SU-DHL-6 (cell line): ENCODE results near the gene HIF3A.

Experiments
- H2AFZ ChIP-seq: fragments of 200-600 bp; sonication (generic); 2 replicates; pipeline ENCODE4 v1.6.1; 2014; ENCODE audit warnings: low read depth, mild to moderate bottlenecking, moderate library complexity, mixed read lengths, antibody characterized with exemption, low read length; ENCODE audit not compliant: severe bottlenecking
- H3F3A ChIP-seq: fragments of 200-600 bp; shearing (Covaris generic); 2 replicates; pipeline ENCODE4 v1.6.0; 2016; ENCODE audit warnings: antibody characterized with exemption, mild to moderate bottlenecking; ENCODE audit not compliant: insufficient read depth
- H3K27ac ChIP-seq: fragments of 200-600 bp; sonication (generic); 2 replicates; pipeline ENCODE4 v1.5.1; 2016; ENCODE audit warnings: low read depth, mild to moderate bottlenecking, low read length, moderate library complexity, mixed read lengths
- H3K27me3 ChIP-seq: fragments of 200-600 bp; sonication (generic), shearing (Covaris generic); 2 replicates; pipeline ENCODE4 v1.6.0; 2014; ENCODE audit warnings: mild to moderate bottlenecking, low read length
- H3K36me3 ChIP-seq: fragments of 200-600 bp; sonication (generic); 2 replicates; pipeline ENCODE4 v1.6.1; 2014; ENCODE audit warnings: mild to moderate bottlenecking, low read length, mixed read lengths
- H3K4me2 ChIP-seq: fragments of 300-600, 200-600 bp; shearing (Covaris generic), sonication (generic); 2 replicates; pipeline ENCODE4 v1.6.0; 2014; ENCODE audit warnings: low read length, low read depth, mild to moderate bottlenecking; ENCODE audit not compliant: poor library complexity, severe bottlenecking
- H3K4me3 ChIP-seq: fragments of 200-600 bp; sonication (generic); 2 replicates; pipeline ENCODE4 v1.5.1; 2014; ENCODE audit warnings: antibody characterized with exemption, low read length, mild to moderate bottlenecking, mixed read lengths; ENCODE audit not compliant: insufficient read depth, poor library complexity, severe bottlenecking
- H3K79me2 ChIP-seq: fragments of 200-600 bp; sonication (generic); 2 replicates; pipeline ENCODE4 v1.6.1; 2014; ENCODE audit warnings: mild to moderate bottlenecking, low read length, moderate library complexity; ENCODE audit not compliant: insufficient read depth
- H3K9ac ChIP-seq: fragments of 200-600 bp; sonication (generic); 2 replicates; pipeline ENCODE4 v1.7.0; 2014; ENCODE audit warnings: mild to moderate bottlenecking, low read length
- H3K9me2 ChIP-seq: fragments of 200-600 bp; sonication (generic); replicated peaks from 2 replicates; pipeline ENCODE4 v1.6.1; 2014; ENCODE audit warnings: low read length; ENCODE audit not compliant: insufficient read depth
- H3K9me3 ChIP-seq: fragments of 200-600 bp; sonication (generic); 2 replicates; pipeline ENCODE4 v1.6.1; 2014; ENCODE audit warnings: low read length, mixed read lengths; ENCODE audit not compliant: insufficient read depth
- H4K20me1 ChIP-seq: fragments of 200-600 bp; sonication (generic); 2 replicates; pipeline ENCODE4 v1.6.1; 2014; ENCODE audit warnings: low read depth, mild to moderate bottlenecking, antibody characterized with exemption, low read length, moderate library complexity, mixed read lengths
- EZH2phosphoT487 ChIP-seq: fragments of 200-600 bp; sonication (generic), shearing (Covaris generic); conservative IDR thresholded peaks from 2 replicates; pipeline ENCODE4 v1.6.1; 2018; ENCODE audit warnings: mild to moderate bottlenecking, antibody characterized with exemption, low read length, moderate library complexity, mixed read lengths
- TF ChIP-seq, protein P1 (sequence below): fragments of 200-600 bp; sonication (generic); IDR thresholded peaks from one replicate; pipeline ENCODE4 v1.5.1; 2017; ENCODE audit warnings: antibody characterized with exemption, mild to moderate bottlenecking, low read length, moderate library complexity; ENCODE audit not compliant: insufficient read depth, poor library complexity, severe bottlenecking

HIF3A gene

DNA sequence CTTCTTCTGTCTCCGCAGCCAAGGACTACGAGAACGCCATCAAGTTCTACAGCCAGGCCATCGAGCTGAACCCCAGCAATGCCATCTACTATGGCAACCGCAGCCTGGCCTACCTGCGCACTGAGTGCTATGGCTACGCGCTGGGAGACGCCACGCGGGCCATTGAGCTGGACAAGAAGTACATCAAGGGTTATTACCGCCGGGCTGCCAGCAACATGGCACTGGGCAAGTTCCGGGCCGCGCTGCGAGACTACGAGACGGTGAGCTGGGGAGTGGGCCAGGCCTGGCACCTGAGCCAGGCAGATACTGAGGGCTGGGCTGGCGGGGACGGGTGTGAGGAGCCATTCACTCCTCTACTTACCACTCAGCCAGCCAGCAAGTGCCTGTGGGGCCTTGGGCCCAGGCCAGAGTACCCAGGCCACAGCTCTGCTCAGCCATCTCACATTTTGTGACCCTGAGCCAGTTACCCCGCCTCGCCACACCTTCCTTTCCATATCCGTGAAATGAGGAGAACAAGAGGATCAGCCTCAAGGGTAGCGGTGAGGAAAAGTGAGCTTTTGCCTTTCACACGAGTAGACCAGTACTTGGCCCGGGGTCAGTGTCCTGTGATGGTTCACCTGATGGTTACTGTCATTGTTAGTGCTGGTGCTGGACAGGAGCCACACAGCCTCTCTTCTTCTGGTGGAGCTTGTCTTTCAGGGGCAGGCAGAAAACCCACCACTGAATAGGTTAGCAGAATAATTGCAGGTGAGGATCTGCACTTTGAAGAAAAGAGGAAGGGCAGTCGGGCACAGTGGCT lies 57.1 kb downstream of the HIF3A start:
- Histone ChIP-seq H4K20me1 (peaks cover 4% of the 10 kb centered on the region; the same call in 1 of the 2 replicates), H3K79me2 (peaks cover 71% of the 10 kb centered on the region), H3K27ac (no peak overlapping the region), H3K9me2 (no peaks in the 10 kb centered on the region), H3K9ac (no peak overlapping the region), H3K36me3 (0 out of 2 replicates have a peak, but pooled peaks cover 4% of the 10 kb centered on the region), H3K4me2 (no peak overlapping the region), H3K4me3 (no peak overlapping the region), H3K27me3 (no peaks in the 10 kb centered on the region), H2AFZ (no peak overlapping the region), H3K9me3 (no peaks in the 10 kb centered on the region), H3F3A (no peaks in the 10 kb centered on the region)
- TF ChIP-seq EZH2phosphoT487, result no peak
- TF ChIP-seq, protein P1, sequence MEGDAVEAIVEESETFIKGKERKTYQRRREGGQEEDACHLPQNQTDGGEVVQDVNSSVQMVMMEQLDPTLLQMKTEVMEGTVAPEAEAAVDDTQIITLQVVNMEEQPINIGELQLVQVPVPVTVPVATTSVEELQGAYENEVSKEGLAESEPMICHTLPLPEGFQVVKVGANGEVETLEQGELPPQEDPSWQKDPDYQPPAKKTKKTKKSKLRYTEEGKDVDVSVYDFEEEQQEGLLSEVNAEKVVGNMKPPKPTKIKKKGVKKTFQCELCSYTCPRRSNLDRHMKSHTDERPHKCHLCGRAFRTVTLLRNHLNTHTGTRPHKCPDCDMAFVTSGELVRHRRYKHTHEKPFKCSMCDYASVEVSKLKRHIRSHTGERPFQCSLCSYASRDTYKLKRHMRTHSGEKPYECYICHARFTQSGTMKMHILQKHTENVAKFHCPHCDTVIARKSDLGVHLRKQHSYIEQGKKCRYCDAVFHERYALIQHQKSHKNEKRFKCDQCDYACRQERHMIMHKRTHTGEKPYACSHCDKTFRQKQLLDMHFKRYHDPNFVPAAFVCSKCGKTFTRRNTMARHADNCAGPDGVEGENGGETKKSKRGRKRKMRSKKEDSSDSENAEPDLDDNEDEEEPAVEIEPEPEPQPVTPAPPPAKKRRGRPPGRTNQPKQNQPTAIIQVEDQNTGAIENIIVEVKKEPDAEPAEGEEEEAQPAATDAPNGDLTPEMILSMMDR, result no peak

DNA sequence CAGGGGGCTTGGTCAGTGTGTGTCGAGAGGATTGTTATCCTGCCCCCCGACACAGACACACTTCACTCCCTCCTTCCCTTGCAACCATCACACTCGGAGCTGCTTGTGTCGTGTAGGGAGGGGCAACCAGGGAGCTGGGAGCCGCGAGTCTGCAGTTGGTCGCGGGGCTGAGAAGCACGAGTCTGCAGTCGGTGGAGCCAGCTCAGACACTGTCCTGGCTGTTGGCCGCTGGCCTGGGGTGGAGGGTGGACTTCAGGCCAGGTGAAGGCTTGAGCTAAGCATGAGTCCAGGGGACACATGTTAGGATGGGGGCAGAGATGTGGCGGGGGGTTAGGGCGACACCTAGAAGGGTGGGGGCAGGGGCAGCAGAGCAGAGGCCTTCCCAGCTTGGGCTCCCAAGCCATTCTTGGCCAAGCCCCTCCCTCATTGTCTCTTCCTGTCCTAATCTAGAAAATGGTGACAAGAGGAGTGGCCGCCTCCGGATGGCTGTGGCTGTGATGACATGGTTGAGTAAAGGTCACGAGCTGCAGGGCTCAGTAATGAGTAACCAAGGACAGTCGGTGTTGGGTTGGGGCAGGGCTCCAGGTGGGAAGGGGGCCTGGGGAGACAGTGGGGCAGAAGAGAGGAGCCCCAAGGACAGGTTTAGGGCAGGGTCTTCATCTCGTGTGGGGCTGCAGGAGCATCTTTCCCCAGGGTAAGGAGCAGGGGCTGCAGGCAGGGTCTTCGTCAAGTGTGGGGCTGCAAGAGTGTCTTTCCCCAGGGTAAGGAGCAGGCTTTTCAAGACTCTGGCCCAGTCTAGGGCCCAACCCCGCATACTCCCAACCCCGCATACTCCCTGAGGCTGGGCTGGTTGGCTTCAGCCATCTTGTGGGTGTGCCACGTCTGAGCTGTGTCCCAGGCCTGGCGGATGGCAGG lies 58.6 kb downstream of the HIF3A start:
- Histone ChIP-seq H3K4me2 (no peak overlapping the region), H3K9me3 (no peaks in the 10 kb centered on the region), H4K20me1 (peaks cover 4% of the 10 kb centered on the region; the same call in 1 of the 2 replicates), H3K27ac (no peak overlapping the region), H3K9me2 (no peaks in the 10 kb centered on the region), H3K79me2 (peaks cover 70% of the 10 kb centered on the region), H3K9ac (no peak overlapping the region), H2AFZ (no peak overlapping the region), H3K27me3 (no peaks in the 10 kb centered on the region), H3K36me3 (0 out of 2 replicates have a peak, but pooled peaks cover 4% of the 10 kb centered on the region), H3K4me3 (no peak overlapping the region), H3F3A (no peaks in the 10 kb centered on the region)
- TF ChIP-seq EZH2phosphoT487, result no peak
- TF ChIP-seq, protein P1, result no peak

DNA sequence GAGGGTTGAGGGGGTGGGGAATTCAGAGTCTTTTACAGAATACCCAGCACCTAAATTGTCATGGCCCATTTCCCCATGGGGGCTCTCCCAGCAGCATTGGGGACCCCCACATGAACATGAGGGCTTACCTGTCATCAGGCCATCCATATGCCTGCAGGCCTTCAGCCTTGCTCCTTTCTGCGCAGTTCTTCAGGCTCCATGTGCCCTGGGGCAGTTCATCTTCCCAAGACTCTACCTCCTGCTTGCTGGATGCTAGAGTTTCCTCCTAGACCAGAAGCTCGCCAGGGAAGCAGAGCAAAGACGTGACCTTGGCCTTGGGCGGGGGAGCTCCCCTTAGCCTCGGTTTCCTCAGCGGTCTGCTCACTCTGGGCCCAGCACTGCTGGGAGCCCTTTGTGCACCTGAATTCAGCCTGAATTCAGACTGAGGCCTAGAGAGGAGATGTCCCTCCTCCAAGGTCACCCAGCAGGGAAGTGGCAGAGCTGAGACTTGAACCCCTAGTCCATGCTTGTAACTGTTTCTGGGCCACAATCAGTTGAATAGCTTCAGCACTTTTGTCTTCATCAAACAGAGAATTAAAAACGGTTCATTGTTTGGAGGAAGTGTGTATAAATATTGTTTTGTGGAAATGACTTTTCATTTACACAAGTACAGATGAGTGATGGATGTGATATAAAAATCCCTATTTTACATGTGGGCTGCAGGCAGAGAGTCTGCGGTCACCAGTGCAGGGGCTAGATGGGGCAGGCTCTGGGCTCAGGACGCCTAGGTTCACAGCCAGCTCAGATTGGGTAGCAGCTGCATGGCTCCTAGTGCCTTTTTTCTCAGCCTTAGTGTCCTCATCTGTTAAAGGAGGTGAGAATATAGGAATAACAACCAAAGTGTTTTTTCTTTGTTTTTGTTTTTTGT lies 59.6 kb downstream of the HIF3A start:
- no peak overlapping the region for H2AFZ ChIP-seq
- TF ChIP-seq, protein P1, result no peak
- TF ChIP-seq EZH2phosphoT487, result no peak
- H3K9ac ChIP-seq, result no peak overlapping the region
- H3K27ac ChIP-seq, result no peak overlapping the region
- peaks cover 4% of the 10 kb centered on the region; the same call in 1 of the 2 replicates for H4K20me1 ChIP-seq
- no peak overlapping the region for H3K4me3 ChIP-seq
- H3F3A ChIP-seq, result no peaks in the 10 kb centered on the region
- no peak overlapping the region for H3K4me2 ChIP-seq
- H3K36me3 ChIP-seq, result 0 out of 2 replicates have a peak, but pooled peaks cover 4% of the 10 kb centered on the region
- H3K79me2 ChIP-seq, result peaks cover 66% of the 10 kb centered on the region
- no peaks in the 10 kb centered on the region for H3K9me3 ChIP-seq
- H3K9me2 ChIP-seq, result no peaks in the 10 kb centered on the region
- H3K27me3 ChIP-seq, result no peaks in the 10 kb centered on the region
